DND-41 (cell line): Measurements from ENCODE around the gene ACACA.

Experiments used
- EZH2 ChIP-seq: IDR thresholded peaks from 3 replicates; pipeline ENCODE4 v1.6.1; 2012; ENCODE audit warnings: borderline replicate concordance, low read depth, mild to moderate bottlenecking, moderate library complexity, low read length, inconsistent platforms; ENCODE audit not compliant: severe bottlenecking
- TF ChIP-seq, protein P1 (sequence below): IDR thresholded peaks from 2 replicates; pipeline ENCODE4 v1.5.1; 2012; ENCODE audit warnings: borderline replicate concordance, low read length, moderate library complexity, mild to moderate bottlenecking; ENCODE audit not compliant: poor library complexity, severe bottlenecking; ENCODE audit errors: extremely low read depth

DNA sequence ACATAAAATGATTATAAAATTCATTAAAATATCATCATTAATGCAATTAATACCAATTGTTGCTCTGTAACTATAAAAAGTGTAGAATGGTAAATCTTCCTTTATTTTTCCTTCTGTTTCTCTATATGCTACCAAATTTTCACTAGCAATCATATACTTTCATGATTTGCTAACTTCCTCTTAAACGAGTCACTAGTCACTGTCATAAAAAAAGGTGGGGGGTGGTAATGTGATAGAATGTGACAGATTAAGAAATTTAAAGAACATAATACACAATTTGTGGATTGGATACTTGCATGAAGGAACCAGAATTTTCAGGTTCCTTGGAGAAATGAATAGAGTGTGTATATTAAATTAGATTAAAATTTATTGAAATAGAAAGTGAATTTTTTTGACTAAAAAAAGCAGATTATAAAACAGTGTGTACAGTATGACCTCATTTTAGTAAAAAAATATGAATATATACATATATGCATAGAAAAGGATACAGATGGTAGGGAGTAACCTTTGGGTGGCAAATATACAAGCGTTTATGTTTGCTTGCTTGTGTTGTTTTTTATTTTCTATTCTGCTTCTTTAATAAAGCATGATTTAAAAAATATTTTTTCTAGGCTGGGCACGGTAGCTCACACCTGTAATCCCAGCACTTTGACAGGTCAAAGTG, 87.6 kb downstream of the ACACA start:
- TF ChIP-seq, protein P1, sequence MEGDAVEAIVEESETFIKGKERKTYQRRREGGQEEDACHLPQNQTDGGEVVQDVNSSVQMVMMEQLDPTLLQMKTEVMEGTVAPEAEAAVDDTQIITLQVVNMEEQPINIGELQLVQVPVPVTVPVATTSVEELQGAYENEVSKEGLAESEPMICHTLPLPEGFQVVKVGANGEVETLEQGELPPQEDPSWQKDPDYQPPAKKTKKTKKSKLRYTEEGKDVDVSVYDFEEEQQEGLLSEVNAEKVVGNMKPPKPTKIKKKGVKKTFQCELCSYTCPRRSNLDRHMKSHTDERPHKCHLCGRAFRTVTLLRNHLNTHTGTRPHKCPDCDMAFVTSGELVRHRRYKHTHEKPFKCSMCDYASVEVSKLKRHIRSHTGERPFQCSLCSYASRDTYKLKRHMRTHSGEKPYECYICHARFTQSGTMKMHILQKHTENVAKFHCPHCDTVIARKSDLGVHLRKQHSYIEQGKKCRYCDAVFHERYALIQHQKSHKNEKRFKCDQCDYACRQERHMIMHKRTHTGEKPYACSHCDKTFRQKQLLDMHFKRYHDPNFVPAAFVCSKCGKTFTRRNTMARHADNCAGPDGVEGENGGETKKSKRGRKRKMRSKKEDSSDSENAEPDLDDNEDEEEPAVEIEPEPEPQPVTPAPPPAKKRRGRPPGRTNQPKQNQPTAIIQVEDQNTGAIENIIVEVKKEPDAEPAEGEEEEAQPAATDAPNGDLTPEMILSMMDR, result no peak
- TF ChIP-seq EZH2, result no peak
